ENCODE results near the gene SLC22A31. TPM values are rescaled to one million over a fixed set of nuclear protein-coding genes. Genes with fewer than 3 reads are reported as not detected.

SLC22A31 gene
- total RNA-seq, 1 donor from 2014 or later: not detected

GRCh38 chr16:89174055-89174827 is 26.1 kb downstream of the SLC22A31 start:
- H3K9ac ChIP-seq (ENCODE audit: low read depth in 1 of 3, low read length in 3 of 3): peak overlapping the region; percentile 30 to 98 (median 94)
- H3K36me3 ChIP-seq (ENCODE audit: control insufficient read depth in 3 of 3, insufficient read depth in 3 of 3, low read length in 3 of 3): no peaks in the 10 kb centered on the region
- no peaks in the 10 kb centered on the region for H3K9me3 ChIP-seq (ENCODE audit: control insufficient read depth in 3 of 3, low read length in 3 of 3)
- H3K4me3 ChIP-seq (ENCODE audit: low read length in 3 of 3): peak overlapping the region; percentile 23 to 49 (median 48)
- H3K27ac ChIP-seq (ENCODE audit: low read depth, low read length): peak overlapping the region; percentile 75
- H3K4me1 ChIP-seq (ENCODE audit: control insufficient read depth in 3 of 3, insufficient read depth in 3 of 3, low read length in 3 of 3): peaks cover 41 to 51% (median 46%) of the 10 kb centered on the region in 3 donors
- H3K27me3 ChIP-seq (ENCODE audit: control insufficient read depth in 3 of 3, insufficient read depth in 3 of 3, low read length in 3 of 3): peaks cover 10 to 17% (median 16%) of the 10 kb centered on the region in 3 donors

GRCh38 chr16:89173174-89173921 is 27.0 kb downstream of the SLC22A31 start:
- Histone ChIP-seq H3K27ac (ENCODE audit: low read depth, low read length) (peak overlapping the region; percentile 92), H3K36me3 (ENCODE audit: control insufficient read depth in 3 of 3, insufficient read depth in 3 of 3, low read length in 3 of 3) (no peaks in the 10 kb centered on the region), H3K4me3 (ENCODE audit: low read length in 3 of 3) (peak overlapping the region in 2 of 3 donors; percentile 88 to 94), H3K27me3 (ENCODE audit: control insufficient read depth in 3 of 3, insufficient read depth in 3 of 3, low read length in 3 of 3) (peaks cover 13 to 26% (median 24%) of the 10 kb centered on the region in 3 donors), H3K9me3 (ENCODE audit: control insufficient read depth in 3 of 3, low read length in 3 of 3) (no peaks in the 10 kb centered on the region), H3K9ac (ENCODE audit: low read depth in 1 of 3, low read length in 3 of 3) (peak overlapping the region; percentile 43 to 98 (median 94)), H3K4me1 (ENCODE audit: control insufficient read depth in 3 of 3, insufficient read depth in 3 of 3, low read length in 3 of 3) (peaks cover 41 to 51% (median 46%) of the 10 kb centered on the region in 3 donors)

- Histone ChIP-seq H3K27me3 (ENCODE audit: control insufficient read depth in 3 of 3, insufficient read depth in 3 of 3, low read length in 3 of 3) (peaks cover 13 to 30% (median 27%) of the 10 kb centered on the region in 3 donors), H3K9ac (ENCODE audit: low read depth in 1 of 3, low read length in 3 of 3) (peak overlapping the region; percentile 94 to 98 (median 95)), H3K36me3 (ENCODE audit: control insufficient read depth in 3 of 3, insufficient read depth in 3 of 3, low read length in 3 of 3) (no peaks in the 10 kb centered on the region), H3K4me1 (ENCODE audit: control insufficient read depth in 3 of 3, insufficient read depth in 3 of 3, low read length in 3 of 3) (peaks cover 41 to 51% (median 46%) of the 10 kb centered on the region in 3 donors), H3K4me3 (ENCODE audit: low read length in 3 of 3) (peak overlapping the region; percentile 72 to 94 (median 88)), H3K27ac (ENCODE audit: low read depth, low read length) (peak overlapping the region; percentile 92), H3K9me3 (ENCODE audit: control insufficient read depth in 3 of 3, low read length in 3 of 3) (no peaks in the 10 kb centered on the region)
These were observed 27.7 kb downstream of the SLC22A31 start for GRCh38 chr16:89172528-89173173.

GRCh38 chr16:89172171-89172527 is 28.2 kb downstream of the SLC22A31 start:
- peaks cover 13 to 33% (median 30%) of the 10 kb centered on the region in 3 donors for H3K27me3 ChIP-seq (ENCODE audit: control insufficient read depth in 3 of 3, insufficient read depth in 3 of 3, low read length in 3 of 3)
- peak overlapping the region; percentile 92 for H3K27ac ChIP-seq (ENCODE audit: low read depth, low read length)
- H3K4me3 ChIP-seq (ENCODE audit: low read length in 3 of 3): peak overlapping the region; percentile 72 to 94 (median 88)
- peaks cover 41 to 55% (median 48%) of the 10 kb centered on the region in 3 donors for H3K4me1 ChIP-seq (ENCODE audit: control insufficient read depth in 3 of 3, insufficient read depth in 3 of 3, low read length in 3 of 3)
- no peaks in the 10 kb centered on the region for H3K36me3 ChIP-seq (ENCODE audit: control insufficient read depth in 3 of 3, insufficient read depth in 3 of 3, low read length in 3 of 3)
- H3K9ac ChIP-seq (ENCODE audit: low read depth in 1 of 3, low read length in 3 of 3): peak overlapping the region; percentile 94 to 98 (median 95)
- H3K9me3 ChIP-seq (ENCODE audit: control insufficient read depth in 3 of 3, low read length in 3 of 3): no peaks in the 10 kb centered on the region

GRCh38 chr16:89171216-89172170 is 28.8 kb downstream of the SLC22A31 start, which contains the start of gene CDH15:
CDH15 (plus strand) TSS chr16:89171748; CDS start chr16:89171832, 84 bp downstream.
- peaks cover 41 to 55% (median 50%) of the 10 kb centered on the region in 3 donors for H3K4me1 ChIP-seq (ENCODE audit: control insufficient read depth in 3 of 3, insufficient read depth in 3 of 3, low read length in 3 of 3)
- H3K9me3 ChIP-seq (ENCODE audit: control insufficient read depth in 3 of 3, low read length in 3 of 3): no peaks in the 10 kb centered on the region
- H3K27ac ChIP-seq (ENCODE audit: low read depth, low read length): peak within 1 kb of the TSS; percentile 92
- H3K9ac ChIP-seq (ENCODE audit: low read depth in 1 of 3, low read length in 3 of 3): peak within 1 kb of the TSS; percentile 94 to 98 (median 95)
- peak within 1 kb of the TSS; percentile 72 to 94 (median 88) for H3K4me3 ChIP-seq (ENCODE audit: low read length in 3 of 3)
- H3K36me3 ChIP-seq (ENCODE audit: control insufficient read depth in 3 of 3, insufficient read depth in 3 of 3, low read length in 3 of 3): no peaks in the 10 kb centered on the region
- H3K27me3 ChIP-seq (ENCODE audit: control insufficient read depth in 3 of 3, insufficient read depth in 3 of 3, low read length in 3 of 3): peaks cover 13 to 40% (median 31%) of the 10 kb centered on the region in 3 donors

GRCh38 chr16:89170346-89171215 is 29.8 kb downstream of the SLC22A31 start:
- H3K4me3 ChIP-seq (ENCODE audit: low read length in 3 of 3): peak overlapping the region in 2 of 3 donors; percentile 56 to 57
- H3K9ac ChIP-seq (ENCODE audit: low read depth in 1 of 3, low read length in 3 of 3): peak overlapping the region in 2 of 3 donors; percentile 32 to 60
- peaks cover 13 to 40% (median 31%) of the 10 kb centered on the region in 3 donors for H3K27me3 ChIP-seq (ENCODE audit: control insufficient read depth in 3 of 3, insufficient read depth in 3 of 3, low read length in 3 of 3)

GRCh38 chr16:89169778-89170177 is 30.6 kb downstream of the SLC22A31 start:
- H3K27me3 ChIP-seq (ENCODE audit: control insufficient read depth in 3 of 3, insufficient read depth in 3 of 3, low read length in 3 of 3): peaks cover 13 to 45% (median 31%) of the 10 kb centered on the region in 3 donors
- H3K4me3 ChIP-seq (ENCODE audit: low read length in 3 of 3): no peak overlapping the region
- no peak overlapping the region for H3K9ac ChIP-seq (ENCODE audit: low read depth in 1 of 3, low read length in 3 of 3)
- no peaks in the 10 kb centered on the region for H3K9me3 ChIP-seq (ENCODE audit: control insufficient read depth in 3 of 3, low read length in 3 of 3)
- H3K27ac ChIP-seq (ENCODE audit: low read depth, low read length): no peak overlapping the region
- no peaks in the 10 kb centered on the region for H3K36me3 ChIP-seq (ENCODE audit: control insufficient read depth in 3 of 3, insufficient read depth in 3 of 3, low read length in 3 of 3)
- peaks cover 29 to 38% (median 36%) of the 10 kb centered on the region in 3 donors for H3K4me1 ChIP-seq (ENCODE audit: control insufficient read depth in 3 of 3, insufficient read depth in 3 of 3, low read length in 3 of 3)

More at GRCh38 chr16:89170346-89171215, 29.8 kb downstream of the SLC22A31 start:
- Histone ChIP-seq H3K9me3 (ENCODE audit: control insufficient read depth in 3 of 3, low read length in 3 of 3) (no peaks in the 10 kb centered on the region), H3K27ac (ENCODE audit: low read depth, low read length) (no peak overlapping the region), H3K4me1 (ENCODE audit: control insufficient read depth in 3 of 3, insufficient read depth in 3 of 3, low read length in 3 of 3) (peaks cover 37 to 46% (median 44%) of the 10 kb centered on the region in 3 donors), H3K36me3 (ENCODE audit: control insufficient read depth in 3 of 3, insufficient read depth in 3 of 3, low read length in 3 of 3) (no peaks in the 10 kb centered on the region)

GRCh38 chr16:89168381-89169189 is 31.8 kb downstream of the SLC22A31 start:
- H3K9ac ChIP-seq (ENCODE audit: low read depth in 1 of 3, low read length in 3 of 3): no peak overlapping the region
- peaks cover 17 to 26% (median 24%) of the 10 kb centered on the region in 3 donors for H3K4me1 ChIP-seq (ENCODE audit: control insufficient read depth in 3 of 3, insufficient read depth in 3 of 3, low read length in 3 of 3)
- H3K9me3 ChIP-seq (ENCODE audit: control insufficient read depth in 3 of 3, low read length in 3 of 3): no peaks in the 10 kb centered on the region
- H3K27ac ChIP-seq (ENCODE audit: low read depth, low read length): no peak overlapping the region
- no peaks in the 10 kb centered on the region for H3K36me3 ChIP-seq (ENCODE audit: control insufficient read depth in 3 of 3, insufficient read depth in 3 of 3, low read length in 3 of 3)
- H3K4me3 ChIP-seq (ENCODE audit: low read length in 3 of 3): no peak overlapping the region
- peaks cover 13 to 51% (median 31%) of the 10 kb centered on the region in 3 donors for H3K27me3 ChIP-seq (ENCODE audit: control insufficient read depth in 3 of 3, insufficient read depth in 3 of 3, low read length in 3 of 3)

Measured in skeletal muscle tissue (tissue), 4 donors.